Measurements from ENCODE around the gene TBC1D26.
"Not testable (repeated sequence)": the region's sequence is repeated elsewhere in the genome, so short reads cannot be mapped to it uniquely, and the experiment has no call there.

The TBC1D26 gene

DNA sequence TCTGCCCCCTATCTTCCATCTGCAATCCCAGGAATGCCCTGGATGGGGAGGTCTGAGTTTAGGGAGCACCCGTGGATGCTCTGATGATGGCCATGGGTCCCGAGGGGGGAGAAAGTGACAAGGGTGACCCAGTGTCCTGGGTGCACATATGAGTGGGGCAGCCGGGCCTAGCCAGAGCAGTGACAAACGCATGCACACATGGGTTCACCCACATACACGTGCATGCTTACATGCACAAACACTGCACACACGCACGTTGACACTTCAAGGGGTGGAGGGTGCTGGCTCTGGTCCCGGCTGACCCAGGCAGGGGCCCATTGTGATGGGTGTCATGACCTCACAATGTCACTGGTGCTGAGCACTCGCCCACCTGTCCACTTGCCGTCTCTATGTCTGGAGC lies at the start of gene TBC1D26:
TSS of gene TBC1D26 (plus strand) at position 384 of the 400 bp plus-strand sequence. CDS start 3,066 bp downstream, outside the sequence.
- not testable (repeated sequence) for DNase-seq (ENCODE audit: low read depth)

DNA sequence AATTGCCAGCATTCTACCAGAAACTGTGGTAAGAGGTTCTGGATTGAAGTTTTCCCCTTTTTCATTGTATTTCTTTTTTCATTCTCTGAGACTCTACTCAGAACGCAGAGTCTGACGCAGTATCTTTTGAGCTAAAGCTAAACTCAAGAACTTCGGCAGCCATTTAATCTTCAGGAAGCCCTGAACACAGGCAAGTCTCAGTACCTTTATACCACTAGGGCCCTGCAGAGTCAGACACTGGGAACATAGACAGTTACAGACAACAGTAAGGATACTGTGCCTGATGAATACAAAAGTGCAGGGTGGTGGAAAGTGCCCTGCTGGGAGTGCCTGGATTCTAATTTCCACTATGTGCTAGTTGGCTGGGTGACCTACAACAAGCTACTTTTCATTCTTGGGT lies 48.9 kb upstream of the TBC1D26 start:
- not testable (repeated sequence) for DNase-seq (ENCODE audit: low read depth)

DNA sequence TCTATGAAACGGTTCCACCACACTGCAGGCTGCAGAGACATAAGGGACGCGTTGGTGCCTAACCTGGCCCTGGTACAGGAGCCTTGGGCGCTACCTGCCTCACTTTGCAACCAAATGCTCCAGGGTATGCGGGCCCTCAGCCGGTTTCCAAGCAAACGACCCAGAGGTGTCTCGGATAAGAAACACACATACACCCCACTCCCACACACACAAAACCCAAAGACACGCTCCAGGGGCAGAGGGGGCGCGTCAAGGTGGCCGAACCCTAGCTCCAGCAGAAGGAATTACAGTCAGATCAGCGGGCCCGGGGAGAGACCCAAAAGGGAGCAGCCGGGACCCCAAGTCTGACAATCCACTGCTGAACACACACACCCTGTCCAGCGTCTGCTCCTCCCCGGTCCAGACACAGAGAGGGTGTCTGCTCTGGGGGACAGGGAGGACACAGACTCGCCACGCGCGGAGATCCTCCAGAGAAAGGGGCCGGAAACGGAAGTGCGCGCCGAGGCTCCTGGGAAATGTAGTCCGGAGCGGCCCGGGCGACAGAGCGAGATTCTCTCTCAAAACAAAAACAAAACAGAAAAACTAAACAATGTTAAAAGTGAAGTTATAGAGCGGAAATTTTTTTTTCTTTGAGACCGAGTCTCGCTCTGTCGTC lies 48.1 kb upstream of the TBC1D26 start, which contains the start of gene TRIM16:
TSS of gene TRIM16 (minus strand) at position 488 of the 655 bp plus-strand sequence. CDS start 32,702 bp downstream, outside the sequence.
- peak; percentile 61 for DNase-seq (ENCODE audit: low read depth)

DNA sequence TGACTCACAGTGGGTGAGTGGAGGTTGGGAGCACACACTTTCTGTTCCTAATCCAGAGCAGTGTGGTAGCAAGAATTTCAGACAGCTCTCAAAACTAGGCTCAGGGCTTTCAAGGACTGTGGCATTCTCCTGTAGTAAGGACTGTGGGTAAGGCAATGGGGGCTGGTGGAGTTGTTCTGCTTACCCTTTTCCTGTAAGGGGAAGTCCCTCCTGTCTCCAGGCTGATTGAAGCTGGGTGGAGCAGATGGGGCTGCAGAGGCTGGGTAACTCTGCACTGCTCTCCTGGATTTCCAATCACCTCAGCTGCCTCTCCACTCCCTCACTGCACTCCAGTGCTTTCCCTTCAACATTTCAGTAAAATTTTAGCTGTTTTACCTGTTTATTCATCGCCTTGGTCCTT lies 44.6 kb upstream of the TBC1D26 start:
- DNase-seq (ENCODE audit: low read depth): not testable (repeated sequence)

DNA sequence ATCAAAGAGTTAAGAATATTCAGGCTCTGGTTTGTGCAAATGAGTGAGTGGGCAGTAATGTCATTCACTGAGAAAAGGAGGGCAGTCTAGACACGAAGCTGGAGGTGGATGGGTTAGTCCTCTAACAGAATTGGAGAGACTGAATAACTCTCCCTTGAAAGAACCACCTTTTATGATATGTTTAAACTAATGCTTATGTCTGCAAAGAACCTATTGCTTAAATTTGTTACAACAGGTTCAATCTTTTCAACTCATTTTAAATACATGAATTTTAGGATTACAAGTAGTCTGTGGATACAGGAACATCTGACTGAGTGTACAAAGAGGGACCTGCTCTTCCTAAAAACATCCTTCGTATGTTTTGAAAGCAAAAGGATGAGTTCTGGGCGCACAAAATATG lies 33.1 kb upstream of the TBC1D26 start:
- DNase-seq (ENCODE audit: low read depth): not testable (repeated sequence)

DNA sequence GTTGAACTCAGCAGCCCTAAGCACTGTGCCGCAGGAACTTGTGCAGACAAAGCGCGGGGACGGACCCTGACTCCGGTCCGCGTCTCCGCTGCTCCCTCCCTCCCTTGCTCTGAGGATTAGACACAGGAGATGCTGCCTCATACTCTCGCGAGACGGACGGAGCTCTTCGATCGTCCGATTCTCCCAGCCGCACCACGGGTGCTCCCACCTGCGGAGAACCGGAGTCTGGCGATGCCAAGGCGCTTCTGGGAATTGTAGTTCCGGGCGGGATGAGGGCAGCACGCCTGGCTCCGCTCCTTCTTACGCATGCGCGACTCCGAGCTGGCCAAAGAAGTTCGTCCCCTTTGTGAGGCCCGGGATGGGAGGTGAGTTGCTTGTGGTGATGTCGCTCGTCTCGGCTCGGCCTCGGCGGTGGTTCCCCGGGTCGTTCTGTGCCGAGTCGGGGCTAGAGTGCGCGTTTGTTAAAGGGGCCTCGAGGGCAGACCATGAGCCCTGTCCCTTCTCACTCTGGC lies 32.6 kb upstream of the TBC1D26 start, which contains the start of gene ZNF286A:
TSS of gene ZNF286A (plus strand) at position 340 of the 512 bp plus-strand sequence. CDS start 578 bp downstream, outside the sequence.
- peak; percentile 100 for DNase-seq (ENCODE audit: low read depth)

DNA sequence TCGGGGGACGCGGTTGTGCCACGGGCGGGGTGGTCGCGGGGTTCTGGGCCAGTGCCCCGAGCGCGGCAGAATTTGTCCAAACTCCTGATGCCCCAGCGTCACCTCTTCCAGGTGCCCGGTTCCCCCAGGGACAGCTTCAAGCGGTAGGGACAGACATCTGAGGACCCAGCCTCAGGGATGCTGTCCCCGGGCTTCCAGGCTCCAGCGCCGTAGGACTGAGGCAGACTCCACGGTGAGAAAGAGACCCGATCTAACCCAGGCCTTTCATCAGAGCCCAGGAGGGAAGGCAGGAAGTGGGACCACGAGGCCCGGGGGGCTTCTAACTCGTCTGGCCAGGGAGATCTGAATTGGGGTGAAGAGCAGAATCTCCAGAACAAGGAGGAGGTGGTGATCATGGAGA lies 32.1 kb upstream of the TBC1D26 start:
- DNase-seq (ENCODE audit: low read depth): not testable (repeated sequence)

DNA sequence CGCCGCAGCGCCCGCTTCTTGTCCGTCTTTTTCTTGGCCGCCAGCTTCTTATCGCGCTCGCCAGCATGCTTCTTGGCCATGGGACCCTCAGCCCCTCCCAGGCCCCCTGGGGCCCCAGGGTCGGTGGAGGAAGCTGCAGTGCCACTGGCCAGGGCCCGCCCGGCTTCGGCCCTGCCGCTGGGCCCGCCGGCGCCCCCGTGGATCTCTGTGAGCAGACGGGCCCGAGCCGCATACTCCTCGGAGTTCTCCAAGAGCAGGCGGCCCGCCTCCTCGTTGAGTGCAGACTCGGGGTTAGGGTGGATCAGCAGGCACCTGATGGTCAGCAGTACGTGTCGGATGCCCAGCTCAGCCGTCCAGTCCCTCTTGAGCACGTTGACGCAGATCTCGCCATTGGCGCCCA lies 27.8 kb upstream of the TBC1D26 start:
- DNase-seq (ENCODE audit: low read depth): not testable (repeated sequence)

DNA sequence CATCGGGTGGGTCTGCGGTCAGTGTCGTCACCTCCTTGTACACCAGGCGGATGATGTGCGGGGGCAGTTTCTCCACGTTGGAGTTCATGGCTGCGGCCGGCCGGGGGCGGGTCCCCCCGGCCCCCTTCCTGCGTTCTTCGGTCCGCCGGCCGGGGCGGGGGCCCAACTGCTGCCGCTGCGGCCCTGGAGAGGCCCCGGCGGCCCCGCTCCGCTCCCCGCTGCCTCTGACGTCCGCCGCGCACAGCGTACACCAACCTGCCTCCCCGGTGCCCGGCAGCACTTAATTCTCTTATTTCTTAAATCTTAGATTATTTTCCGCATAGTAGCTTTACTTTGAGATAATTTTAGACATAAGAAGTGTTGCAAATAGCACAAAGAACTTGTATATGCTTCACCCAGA lies 27.3 kb upstream of the TBC1D26 start:
- DNase-seq (ENCODE audit: low read depth): not testable (repeated sequence)

DNA sequence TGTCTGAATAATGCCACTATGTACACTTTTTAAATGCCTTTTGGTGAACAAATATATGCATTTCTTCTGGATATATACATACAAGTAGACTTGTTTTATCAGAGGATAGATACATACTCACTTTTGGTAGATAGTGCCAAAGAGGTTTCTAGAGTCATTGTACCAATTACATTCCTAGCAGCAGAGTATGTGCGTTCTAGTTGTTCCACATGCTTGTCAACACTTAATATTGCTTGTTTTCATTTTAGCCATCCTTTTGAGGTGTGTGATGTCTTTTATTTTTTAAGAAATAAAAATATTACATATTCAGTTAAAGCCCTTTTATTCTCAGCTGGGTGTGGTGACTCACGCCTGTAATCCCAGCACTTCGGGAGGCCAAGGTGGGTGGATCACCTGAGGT lies 23.2 kb upstream of the TBC1D26 start:
- not testable (repeated sequence) for DNase-seq (ENCODE audit: low read depth)

DNA sequence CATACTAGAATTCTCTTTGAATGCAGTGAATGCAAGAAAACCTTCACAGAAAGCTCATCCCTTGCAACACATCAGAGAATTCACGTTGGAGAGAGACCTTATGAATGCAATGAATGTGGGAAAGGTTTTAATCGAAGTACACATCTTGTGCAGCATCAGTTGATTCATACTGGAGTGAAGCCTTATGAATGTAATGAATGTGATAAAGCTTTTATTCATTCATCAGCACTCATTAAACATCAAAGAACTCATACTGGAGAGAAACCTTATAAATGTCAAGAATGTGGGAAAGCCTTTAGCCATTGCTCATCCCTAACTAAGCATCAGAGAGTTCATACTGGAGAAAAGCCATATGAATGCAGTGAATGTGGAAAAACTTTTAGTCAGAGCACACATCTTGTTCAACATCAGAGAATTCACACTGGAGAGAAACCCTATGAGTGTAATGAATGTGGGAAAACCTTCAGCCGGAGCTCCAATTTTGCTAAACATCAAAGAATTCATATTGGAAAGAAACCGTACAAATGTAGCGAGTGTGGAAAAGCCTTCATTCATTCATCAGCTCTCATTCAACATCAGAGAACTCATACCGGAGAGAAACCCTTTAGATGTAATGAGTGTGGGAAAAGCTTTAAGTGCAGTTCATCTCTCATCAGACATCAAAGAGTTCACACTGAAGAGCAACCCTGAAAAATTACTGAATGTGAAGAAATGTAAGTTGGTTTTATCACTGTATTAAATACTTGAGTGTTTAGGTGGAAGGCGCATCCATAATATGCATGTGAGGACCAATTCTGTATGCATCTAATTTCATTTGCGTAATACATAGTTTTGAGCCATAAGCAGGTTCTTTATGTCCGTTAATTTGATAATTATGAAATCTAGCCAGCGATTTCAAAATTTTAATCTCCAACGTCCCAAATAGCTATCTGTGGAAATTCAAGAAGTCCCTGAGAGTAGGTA lies 15.2 kb upstream of the TBC1D26 start:
- not testable (repeated sequence) for DNase-seq (ENCODE audit: low read depth)

DNA sequence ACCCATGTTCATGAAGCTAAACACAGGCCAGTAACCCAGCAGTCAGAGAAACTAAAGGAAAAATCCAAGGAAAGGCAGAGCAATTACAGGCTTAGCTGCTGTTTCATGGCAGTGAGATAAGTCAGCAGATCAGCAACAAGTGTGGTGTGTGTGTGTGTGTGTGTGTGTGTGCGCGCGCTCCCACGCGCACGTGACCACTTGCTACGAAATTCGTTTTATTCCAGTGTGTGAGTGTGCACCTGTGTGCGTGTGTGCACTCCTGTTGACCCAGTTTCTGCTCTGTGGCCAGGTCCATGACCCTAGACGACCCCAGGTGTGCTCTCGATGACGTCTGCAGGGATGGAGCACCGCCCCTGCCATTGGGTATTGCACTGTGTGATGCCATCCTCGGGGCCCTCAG lies 1.5 kb upstream of the TBC1D26 start:
- DNase-seq (ENCODE audit: low read depth): not testable (repeated sequence)

DNA sequence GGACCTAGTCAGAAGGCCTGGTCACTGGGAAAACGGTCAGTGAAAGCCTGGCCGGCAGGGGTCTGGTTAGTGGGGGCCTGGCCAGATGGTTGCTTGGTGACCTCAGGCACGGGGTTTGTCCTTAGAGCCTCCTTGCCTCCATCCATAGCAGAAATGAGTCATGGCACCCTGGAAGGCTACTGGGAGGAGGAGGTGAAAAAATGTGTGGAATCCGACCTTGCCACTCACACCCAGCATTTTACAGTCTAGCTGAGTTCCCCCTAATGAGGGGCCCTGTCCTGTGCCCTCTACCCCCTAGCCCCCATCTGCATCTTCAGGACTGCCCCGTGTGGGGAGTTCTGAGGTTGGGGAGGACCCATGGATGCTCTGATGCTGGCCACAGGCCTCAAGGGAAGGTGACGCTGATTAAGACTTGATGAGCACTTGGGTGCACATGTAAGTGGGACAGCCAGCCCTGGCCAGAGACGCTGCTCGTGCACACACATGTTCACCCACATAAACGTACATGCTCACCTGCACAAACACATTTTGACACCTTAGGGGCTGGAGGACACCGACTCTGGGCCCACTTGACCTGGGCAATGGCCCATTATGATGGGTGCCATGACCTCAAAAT lies 1.2 kb downstream of the TBC1D26 start:
- DNase-seq (ENCODE audit: low read depth): not testable (repeated sequence)

DNA sequence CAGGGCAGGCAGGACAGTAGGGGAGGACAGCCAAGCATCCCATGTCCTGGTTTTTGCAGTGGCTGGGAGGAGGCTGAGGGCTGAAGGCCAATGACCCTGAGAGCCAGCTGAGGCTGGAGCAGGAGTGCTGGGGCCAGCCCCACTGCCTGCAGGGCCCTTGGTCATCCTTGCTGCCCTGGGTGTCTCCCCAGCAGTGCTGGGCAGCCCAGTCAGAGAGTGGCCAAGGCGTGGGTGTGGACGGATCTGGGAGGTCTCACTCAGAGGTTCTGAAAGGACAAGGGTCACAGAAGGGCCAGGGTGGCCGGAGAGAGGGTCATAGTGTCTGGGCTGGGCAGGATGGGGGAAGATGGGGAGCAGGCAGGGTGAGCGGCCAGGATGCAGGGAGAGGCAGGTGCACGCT lies 4.5 kb downstream of the TBC1D26 start:
- not testable (repeated sequence) for DNase-seq (ENCODE audit: low read depth)

DNA sequence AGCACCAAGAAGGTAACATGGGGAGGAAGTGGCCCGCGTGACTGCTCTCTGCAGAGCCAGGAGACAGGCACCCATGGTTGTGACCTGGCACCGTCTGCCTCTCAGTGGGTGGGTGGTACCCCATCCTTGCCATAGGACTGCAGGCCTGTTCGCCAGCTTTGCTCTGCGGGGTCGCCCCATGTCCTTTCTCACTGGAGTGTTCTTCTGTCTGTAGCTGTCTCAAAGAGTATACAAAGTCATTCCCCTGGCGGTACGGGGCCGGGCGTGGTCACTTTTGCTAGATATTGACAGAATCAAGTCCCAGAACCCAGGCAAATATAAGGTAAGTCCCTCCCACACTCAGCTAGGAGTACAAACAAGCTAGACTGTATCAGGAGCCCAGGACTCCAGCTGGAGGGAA lies 6.0 kb downstream of the TBC1D26 start:
- DNase-seq (ENCODE audit: low read depth): no peak

DNA sequence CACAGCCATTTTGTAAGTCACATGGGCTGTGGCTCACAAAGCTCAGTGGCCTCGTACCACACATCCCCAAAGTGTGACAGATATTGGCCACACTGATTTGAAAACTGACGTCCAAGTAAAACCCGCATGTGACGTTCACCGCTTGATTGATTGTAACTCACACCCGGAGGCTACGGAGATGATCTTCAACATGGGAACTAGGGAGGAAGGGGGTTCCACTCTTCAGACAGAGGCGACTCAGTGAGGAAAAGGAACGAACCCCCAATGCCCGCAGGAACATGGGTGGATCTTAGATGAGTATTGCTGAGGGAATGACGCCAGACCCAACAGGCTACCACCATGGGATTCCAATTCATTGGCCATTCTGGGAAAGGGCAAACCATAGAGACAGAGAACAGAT lies 7.2 kb downstream of the TBC1D26 start:
- DNase-seq (ENCODE audit: low read depth): not testable (repeated sequence)

DNA sequence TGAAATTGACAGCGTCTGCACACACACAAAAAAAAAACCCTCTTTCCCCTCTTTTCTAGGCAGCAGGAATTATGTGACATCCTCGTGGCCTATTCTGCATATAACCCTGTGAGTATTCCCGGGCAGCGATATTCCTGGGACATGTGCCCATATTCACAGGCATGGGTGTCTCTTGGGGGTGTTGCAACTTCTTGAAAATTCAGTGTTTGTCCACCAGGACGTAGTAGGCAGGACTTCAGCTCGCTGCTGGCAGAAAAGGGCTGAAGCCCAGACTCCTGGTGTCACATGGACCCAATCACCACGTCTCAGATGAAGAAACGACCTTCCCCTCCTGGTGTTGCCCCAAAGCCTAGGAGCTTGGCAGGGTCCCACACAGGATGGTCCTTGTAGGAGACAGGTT lies 8.0 kb downstream of the TBC1D26 start:
- DNase-seq (ENCODE audit: low read depth): not testable (repeated sequence)

DNA sequence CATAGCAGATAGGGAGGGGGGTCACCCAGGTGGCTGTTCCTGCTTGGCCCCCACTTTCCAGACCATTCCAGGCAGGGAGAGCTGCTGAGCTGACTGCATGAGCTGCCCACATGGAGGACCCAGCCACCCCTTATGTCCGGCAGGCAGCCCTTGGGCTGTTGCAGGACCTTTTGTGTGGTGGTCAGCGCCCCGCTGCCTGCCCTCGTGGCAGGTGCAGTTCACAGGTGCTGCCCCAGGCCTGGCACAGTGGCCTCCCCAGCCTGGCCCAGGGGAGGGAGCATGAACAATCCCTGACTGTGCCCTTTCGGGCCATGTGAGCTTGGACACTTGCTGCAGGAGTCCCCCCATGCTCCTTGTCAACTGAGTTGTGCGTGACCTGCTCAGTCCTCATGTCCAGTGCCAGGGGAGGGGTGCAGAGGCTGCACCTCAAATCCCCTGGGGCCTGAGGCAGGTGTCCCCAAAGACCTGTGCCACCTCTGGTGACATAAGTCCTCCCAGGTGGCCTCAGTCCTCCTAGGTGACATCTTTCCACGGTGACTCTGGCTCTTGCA lies 8.6 kb downstream of the TBC1D26 start:
- no peak for DNase-seq (ENCODE audit: low read depth)

DNA sequence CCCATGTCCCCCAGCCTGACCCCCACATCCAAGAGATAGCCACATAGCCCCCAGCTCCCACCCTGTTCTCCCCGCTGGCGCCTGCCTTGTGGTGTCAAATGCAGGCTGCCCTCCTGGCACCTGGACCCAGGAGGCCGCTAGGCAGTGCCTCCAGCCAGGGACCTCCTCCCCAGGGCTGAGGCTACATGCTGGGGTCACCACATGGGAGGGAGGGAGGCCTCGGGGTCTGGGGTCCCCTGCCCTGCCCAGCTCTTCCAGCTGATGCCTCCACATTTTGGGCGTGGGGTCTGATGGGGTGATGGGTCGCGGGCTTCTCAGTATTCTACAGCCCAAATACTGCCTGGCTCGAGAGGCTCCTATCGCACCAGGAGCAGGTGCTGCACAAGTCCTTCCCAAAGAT lies 9.5 kb downstream of the TBC1D26 start:
- DNase-seq (ENCODE audit: low read depth): no peak

DNA sequence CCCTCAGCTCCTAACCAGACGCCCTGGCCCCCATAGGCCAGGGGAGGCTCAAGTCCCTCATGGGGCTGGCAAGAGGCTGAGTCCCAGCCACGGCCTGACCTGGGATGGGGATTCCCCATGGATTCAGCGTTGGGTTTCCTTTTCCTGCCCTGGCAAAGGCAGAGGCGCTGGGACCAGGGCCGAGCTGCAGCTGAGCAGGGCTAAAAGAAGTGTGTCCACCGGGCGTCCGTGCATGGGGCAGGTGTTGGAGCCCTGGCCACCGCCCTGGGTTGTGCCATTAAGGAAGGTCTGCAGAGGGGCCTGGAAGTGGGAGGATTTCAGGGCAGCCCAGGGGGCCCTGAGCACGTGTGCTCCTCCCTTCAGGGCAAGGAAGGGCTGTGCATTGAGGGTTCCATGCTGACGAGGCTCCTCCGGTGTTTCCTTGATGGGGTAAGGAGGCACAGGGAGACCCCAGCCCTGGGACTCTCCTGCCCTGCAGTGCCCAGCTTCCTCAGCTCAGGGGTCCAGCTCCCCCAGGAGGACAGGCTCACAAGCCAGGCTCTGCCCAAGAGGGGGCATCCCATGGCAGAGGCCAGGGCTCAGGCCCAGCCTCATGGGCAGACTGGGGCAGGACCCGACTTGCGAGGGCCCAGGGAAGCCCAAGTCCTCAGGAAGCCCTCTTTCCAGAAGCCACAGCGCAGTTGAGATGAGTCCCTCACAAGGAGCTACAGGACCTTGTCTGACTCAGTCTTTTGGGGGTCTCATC lies 10.1 kb downstream of the TBC1D26 start:
- DNase-seq (ENCODE audit: low read depth): no peak

DNA sequence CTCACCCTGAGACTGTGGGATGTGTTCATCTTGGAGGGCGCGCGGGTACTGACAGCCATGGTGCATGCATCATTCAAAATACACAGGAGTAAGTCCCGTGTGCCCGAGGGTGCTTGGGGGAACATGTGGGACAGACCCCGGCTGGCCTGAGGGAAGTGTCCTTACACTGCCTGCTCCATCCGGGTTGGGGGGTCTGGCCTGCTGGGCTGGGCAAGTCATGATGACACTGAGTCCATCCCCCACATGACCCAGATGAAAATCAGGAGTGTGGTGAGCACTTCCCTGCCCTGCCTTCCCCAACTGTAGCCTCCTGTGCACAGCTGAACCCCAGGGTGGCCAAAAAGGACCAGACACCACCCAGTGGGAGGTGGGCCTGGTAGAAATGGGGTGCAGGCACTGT lies 10.8 kb downstream of the TBC1D26 start:
- no peak for DNase-seq (ENCODE audit: low read depth)
